ENCODE measurements around the gene RANBP10. TPM values are rescaled to one million over a fixed set of nuclear protein-coding genes. Genes with fewer than 3 reads are reported as not detected.

Gene RANBP10
- 0.11 and 1.0 TPM in 2 replicates for polyA plus RNA-seq

DNA sequence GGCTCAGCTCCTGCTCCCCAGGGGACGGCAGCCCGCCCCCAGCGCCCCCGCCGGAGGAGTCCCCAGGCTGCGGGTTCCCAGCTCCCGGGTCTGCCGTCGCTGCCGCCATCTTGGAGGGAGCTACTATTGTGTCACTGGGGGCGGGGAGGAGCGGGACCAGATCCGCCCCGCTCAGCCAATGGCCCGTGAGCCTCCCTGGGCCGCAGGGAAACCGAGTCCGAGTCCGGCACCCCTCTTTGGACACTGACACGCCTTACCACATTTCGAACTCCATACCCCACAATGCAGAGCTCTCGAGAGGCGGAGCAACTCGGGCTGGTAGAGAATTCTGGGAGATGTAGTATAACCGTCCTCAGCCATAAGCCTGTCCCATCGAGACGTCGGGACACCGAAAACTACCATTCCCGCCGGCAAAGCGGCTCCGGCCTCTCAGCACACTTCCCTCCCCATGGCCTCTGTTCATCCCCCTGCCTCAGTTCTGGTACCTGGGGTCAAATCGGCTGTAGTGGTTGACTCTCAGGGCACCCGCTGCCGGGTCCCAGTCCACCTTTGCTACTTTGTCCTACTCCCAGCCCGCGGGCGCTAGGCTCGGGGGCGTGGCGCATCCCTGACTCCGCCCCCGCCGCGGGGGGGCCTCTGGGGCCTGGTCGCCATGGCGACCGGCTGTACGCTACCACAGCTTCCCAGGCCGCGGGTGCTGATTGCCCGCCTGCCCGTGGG is at the start of gene RANBP10, which contains the start of gene TSNAXIP1:
Gene RANBP10 (minus strand): TSS at position 133 of the 720 bp plus-strand sequence. CDS start 24 bp downstream, at position 109.
Gene TSNAXIP1 (plus strand): TSS at position 462 of the 720 bp plus-strand sequence. CDS start 261 bp downstream, outside the sequence.

DNA sequence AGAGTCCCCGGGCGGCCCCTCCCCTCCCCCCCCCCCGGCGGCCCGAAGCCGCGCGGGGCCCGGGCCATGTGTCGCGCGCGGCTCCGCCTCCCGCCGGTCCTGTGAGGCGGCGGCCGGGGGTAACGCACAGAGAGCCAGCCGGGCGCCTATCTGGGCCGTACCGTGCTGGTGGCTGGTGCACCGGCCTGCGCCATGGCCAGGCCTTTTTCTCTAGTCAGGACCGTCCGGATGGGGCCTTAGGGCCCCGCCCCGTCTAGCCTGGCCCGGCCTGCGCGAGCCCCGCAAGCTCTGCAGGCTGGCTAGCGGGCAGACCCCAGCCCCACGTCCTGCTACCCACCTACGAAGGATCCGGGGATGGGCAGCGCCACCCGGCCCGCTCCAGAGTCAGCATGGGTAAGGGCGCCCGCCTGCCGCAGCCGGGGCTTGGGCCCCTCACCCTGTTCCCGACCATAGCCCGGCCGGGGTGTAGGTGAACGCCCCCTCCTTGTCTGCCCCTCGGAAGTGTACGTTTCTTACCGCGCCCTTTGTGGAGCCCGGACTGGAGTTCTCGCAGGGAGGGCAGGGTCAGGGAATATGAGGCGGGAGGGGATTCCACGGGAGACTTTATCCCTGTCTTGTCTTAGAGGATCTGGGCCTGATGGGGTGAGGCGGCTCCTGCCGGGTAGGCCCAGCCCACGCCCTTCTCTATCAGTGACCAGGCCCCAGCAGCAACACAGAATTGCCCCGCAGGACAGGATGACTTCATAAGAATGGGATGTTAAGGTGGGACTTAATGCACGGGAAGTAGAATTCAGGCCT is 40.9 kb upstream of the RANBP10 start, which contains the start of gene CENPT:
Gene CENPT (minus strand): TSS at position 630 of the 798 bp plus-strand sequence. CDS start 13,834 bp downstream, outside the sequence.

GRCh38 chr16:67846320-67847063 is 40.1 kb upstream of the RANBP10 start, which contains the start of gene NUTF2:
NUTF2 (plus strand) TSS chr16:67846933; CDS start chr16:67865131, 18,198 bp downstream.

DNA sequence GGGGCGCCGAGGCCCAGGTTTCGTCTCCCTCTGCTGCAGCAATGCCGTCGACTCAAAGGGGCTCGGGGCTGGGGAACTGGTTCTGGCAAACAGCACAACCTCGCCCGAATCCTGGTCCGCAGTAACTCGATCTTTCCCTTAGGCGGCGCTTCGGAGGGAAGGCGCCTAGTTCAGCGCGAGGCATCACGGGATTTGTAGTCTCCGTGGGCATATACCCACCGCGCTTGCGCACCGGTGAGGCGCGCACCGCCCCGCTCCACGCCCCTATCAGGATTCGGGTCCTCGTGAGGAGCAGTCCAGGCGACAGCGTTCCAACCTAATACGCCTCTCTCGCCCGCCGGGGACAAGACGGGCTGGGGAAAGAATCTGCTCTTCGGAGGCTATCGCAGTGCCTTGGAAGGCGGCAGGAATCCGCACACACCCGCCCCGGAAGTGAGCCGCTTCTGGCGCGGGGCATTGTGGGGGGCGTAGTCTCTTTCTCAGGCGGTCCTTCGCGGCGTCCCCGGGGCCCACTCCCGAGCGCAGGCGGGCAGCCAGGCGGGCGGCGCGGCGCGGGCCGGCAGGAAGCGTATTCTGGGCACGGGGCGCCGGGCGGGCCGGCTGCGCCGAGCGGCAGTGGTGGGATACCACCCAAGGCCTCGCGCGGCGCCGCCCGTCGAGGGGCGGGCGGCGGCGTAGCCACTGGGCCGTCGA is 35.6 kb upstream of the RANBP10 start, which contains the start of gene THAP11:
Gene THAP11 (plus strand): TSS at position 505 of the 693 bp plus-strand sequence. CDS start 235 bp downstream, outside the sequence.

DNA sequence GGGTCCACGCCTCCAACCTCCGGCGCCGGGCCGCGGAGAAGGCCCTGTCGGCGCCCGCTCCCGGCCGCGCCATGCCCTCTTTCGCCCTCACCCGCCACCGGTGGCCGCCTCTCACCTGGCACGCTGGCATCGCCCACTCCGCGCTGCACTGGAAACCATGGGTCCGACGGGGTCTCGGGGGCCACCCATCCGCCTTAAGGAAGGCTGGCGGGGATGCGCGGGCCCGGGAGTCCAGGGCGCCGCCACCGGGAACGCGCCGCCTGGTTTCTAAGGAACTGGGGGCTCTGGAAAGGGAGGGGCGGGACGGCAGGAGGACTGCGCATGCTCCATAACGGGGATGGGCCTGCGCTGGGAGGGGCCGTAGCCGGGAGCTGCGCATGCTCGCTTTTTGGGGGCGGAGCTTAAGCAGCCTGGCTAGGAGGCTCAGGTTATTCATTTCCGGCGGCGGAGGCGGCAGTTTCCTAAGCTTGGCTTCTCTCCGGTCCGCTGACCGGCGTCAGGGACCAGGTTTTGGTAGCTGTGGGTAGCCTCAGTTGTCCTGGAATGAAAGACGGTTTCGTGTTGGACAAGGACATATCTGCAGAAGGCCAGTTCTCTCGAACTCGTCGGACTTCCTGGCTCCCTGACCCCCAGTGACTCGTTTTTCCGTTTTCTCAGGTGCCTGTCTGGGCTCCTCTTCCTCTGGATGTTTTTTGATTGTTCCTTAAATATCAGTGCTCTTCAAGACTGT is 87.1 kb downstream of the RANBP10 start, which contains the start of gene GFOD2:
Gene GFOD2 (minus strand): TSS at position 269 of the 730 bp plus-strand sequence. CDS start 33,601 bp downstream, outside the sequence.

Other genes starting within 250 kb of the RANBP10 start
- 16.6 and 19.6 TPM in 2 replicates for gene CTCF, start 244.0 kb downstream of the RANBP10 start, polyA plus RNA-seq
- gene CARMIL2, start 161.4 kb downstream of the RANBP10 start, polyA plus RNA-seq, result 1.4 and 5.7 TPM in 2 replicates
- gene ACD, start 146.3 kb downstream of the RANBP10 start, polyA plus RNA-seq, result 7.5 and 13.0 TPM in 2 replicates
- gene PARD6A, start 145.6 kb downstream of the RANBP10 start, polyA plus RNA-seq, result 4.0 and 9.6 TPM in 2 replicates
- gene ENKD1, start 139.8 kb downstream of the RANBP10 start, polyA plus RNA-seq, result 0.78 and 2.4 TPM in 2 replicates
- gene C16orf86, start 139.7 kb downstream of the RANBP10 start, polyA plus RNA-seq, result not detected in 2 replicates
- 7.7 and 9.9 TPM in 2 replicates for gene GFOD2, start 87.2 kb downstream of the RANBP10 start, polyA plus RNA-seq
- gene TSNAXIP1, start 329 bp upstream of the RANBP10 start, polyA plus RNA-seq, result 0.35 and 1.4 TPM in 2 replicates
- 5.9 and 6.4 TPM in 2 replicates for gene THAP11, start 35.8 kb upstream of the RANBP10 start, polyA plus RNA-seq
- 50.0 and 82.7 TPM in 2 replicates for gene NUTF2, start 40.4 kb upstream of the RANBP10 start, polyA plus RNA-seq
- gene CENPT, start 41.1 kb upstream of the RANBP10 start, polyA plus RNA-seq, result 2.1 and 9.9 TPM in 2 replicates
- gene EDC4, start 66.5 kb upstream of the RANBP10 start, polyA plus RNA-seq, result 7.0 and 11.9 TPM in 2 replicates
- gene NRN1L, start 78.3 kb upstream of the RANBP10 start, polyA plus RNA-seq, result 3.1 TPM in 1 of 2 replicates, not detected in the other
- 0.59 TPM in 1 of 2 replicates, not detected in the other for gene PSKH1, start 86.7 kb upstream of the RANBP10 start, polyA plus RNA-seq
- 1.9 TPM in 1 of 2 replicates, not detected in the other for gene CTRL, start 125.3 kb upstream of the RANBP10 start, polyA plus RNA-seq
- 39.2 and 49.7 TPM in 2 replicates for gene PSMB10, start 130.3 kb upstream of the RANBP10 start, polyA plus RNA-seq
- 42.9 and 103 TPM in 2 replicates for gene LCAT, start 137.6 kb upstream of the RANBP10 start, polyA plus RNA-seq
- gene SLC12A4, start 162.1 kb upstream of the RANBP10 start, polyA plus RNA-seq, result 1.1 and 1.5 TPM in 2 replicates
- gene DPEP3, start 173.9 kb upstream of the RANBP10 start, polyA plus RNA-seq, result not detected in 2 replicates
- gene DPEP2, start 192.9 kb upstream of the RANBP10 start, polyA plus RNA-seq, result not detected in 2 replicates
- not detected in 2 replicates for gene DPEP2NB, start 209.4 kb upstream of the RANBP10 start, polyA plus RNA-seq
- 2.8 and 3.8 TPM in 2 replicates for gene DDX28, start 216.7 kb upstream of the RANBP10 start, polyA plus RNA-seq
- gene DUS2, start 216.7 kb upstream of the RANBP10 start, polyA plus RNA-seq, result 1.6 and 10.4 TPM in 2 replicates